Neural cell (in vitro differentiated cells): ENCODE results near the gene CCDC82. TPM values are rescaled to one million over a fixed set of nuclear protein-coding genes. Genes with fewer than 3 reads are reported as not detected.

Source experiments
- H2AFZ ChIP-seq: fragments of 200-600, 300-800 bp; sonication (generic), shearing (Covaris generic); 2 replicates; pipeline ENCODE4 v1.6.0; 2014; ENCODE audit warnings: low read depth, mild to moderate bottlenecking, antibody characterized with exemption, low read length, moderate library complexity
- H3F3A ChIP-seq: fragments of 200-600 bp; shearing (Covaris generic); 2 replicates; pipeline ENCODE4 v1.6.1; 2016; ENCODE audit warnings: mild to moderate bottlenecking, moderate library complexity, mixed read lengths, antibody characterized with exemption, low read length; ENCODE audit not compliant: insufficient read depth, poor library complexity, severe bottlenecking
- H3K27ac ChIP-seq: fragments of 200-600, 300-800 bp; sonication (generic), shearing (Covaris generic); 2 replicates; pipeline ENCODE4 v1.5.1; 2014; ENCODE audit warnings: mild to moderate bottlenecking, low read length, moderate library complexity
- H3K27me3 ChIP-seq: fragments of 300-800, 200-600 bp; sonication (generic), shearing (Covaris generic); 2 replicates; pipeline ENCODE4 v1.6.0; 2014; ENCODE audit warnings: mild to moderate bottlenecking, low read depth, low read length, moderate library complexity; ENCODE audit not compliant: insufficient read depth
- H3K36me3 ChIP-seq: fragments of 300-800, 200-600 bp; sonication (generic), shearing (Covaris generic); 2 replicates; pipeline ENCODE4 v1.5.1; 2014; ENCODE audit warnings: mild to moderate bottlenecking, antibody characterized with exemption, low read length, moderate library complexity; ENCODE audit not compliant: insufficient read depth
- H3K4me2 ChIP-seq: fragments of 300-800, 200-600 bp; sonication (generic), shearing (Covaris generic); 2 replicates; pipeline ENCODE4 v1.6.0; 2014; ENCODE audit warnings: mild to moderate bottlenecking, low read length
- H3K4me3 ChIP-seq: fragments of 300-800, 200-600 bp; sonication (generic), shearing (Covaris generic); 2 replicates; pipeline ENCODE4 v1.5.1; 2014; ENCODE audit warnings: mild to moderate bottlenecking, low read length, moderate library complexity
- H3K79me2 ChIP-seq: fragments of 200-600 bp; shearing (Covaris generic); replicated peaks from 2 replicates; pipeline ENCODE4 v1.6.0; 2014; ENCODE audit warnings: mild to moderate bottlenecking, low read length, moderate library complexity; ENCODE audit not compliant: insufficient read depth
- H3K9ac ChIP-seq: fragments of 300-800, 200-600 bp; sonication (generic), shearing (Covaris generic); 2 replicates; pipeline ENCODE4 v1.6.1; 2016; ENCODE audit warnings: mild to moderate bottlenecking, low read length, mixed read lengths
- H3K9me2 ChIP-seq: fragments of 200-600 bp; shearing (Covaris generic); 2 replicates; pipeline ENCODE4 v1.6.1; 2016; ENCODE audit warnings: mild to moderate bottlenecking, low read length, mixed read lengths; ENCODE audit not compliant: insufficient read depth
- H3K9me3 ChIP-seq: fragments of 200-600, 300-800 bp; sonication (generic), shearing (Covaris generic); 2 replicates; pipeline ENCODE4 v1.6.1; 2016; ENCODE audit warnings: mild to moderate bottlenecking, mixed run types, low read length, moderate library complexity, mixed read lengths
- H4K20me1 ChIP-seq: fragments of 200-600 bp; shearing (Covaris generic); 2 replicates; pipeline ENCODE4 v1.6.1; 2016; ENCODE audit warnings: mild to moderate bottlenecking, mixed run types; ENCODE audit not compliant: insufficient read depth
- CTCF ChIP-seq: fragments of 450-650 bp; IDR thresholded peaks from 2 replicates; pipeline ENCODE4 v1.5.1; 2014; ENCODE audit warnings: antibody characterized with exemption, mild to moderate bottlenecking, moderate library complexity; ENCODE audit not compliant: poor library complexity, severe bottlenecking
- EP300 ChIP-seq: fragments of 450-650 bp; conservative IDR thresholded peaks from 2 replicates; pipeline ENCODE4 v1.6.1; 2014; ENCODE audit warnings: antibody characterized with exemption, mild to moderate bottlenecking, moderate library complexity; ENCODE audit not compliant: poor library complexity, severe bottlenecking
- EZH2 ChIP-seq: fragments of 200-600, 300-800 bp; shearing (Covaris generic), sonication (generic); IDR thresholded peaks from 2 replicates; pipeline ENCODE4 v1.6.1; 2014; ENCODE audit warnings: antibody characterized with exemption, low read length, borderline replicate concordance, mild to moderate bottlenecking; ENCODE audit not compliant: insufficient read depth, poor library complexity, severe bottlenecking
- MXI1 ChIP-seq: fragments of 450-650 bp; conservative IDR thresholded peaks from 2 replicates; pipeline ENCODE4 v1.6.1; 2014; ENCODE audit warnings: antibody characterized with exemption, mild to moderate bottlenecking; ENCODE audit not compliant: poor library complexity, severe bottlenecking
- POLR2AphosphoS5 ChIP-seq: IDR thresholded peaks from 2 replicates; pipeline ENCODE4 v1.6.1; 2012
- RAD21 ChIP-seq: fragments of 450-650 bp; conservative IDR thresholded peaks from 2 replicates; pipeline ENCODE4 v1.6.1; 2014; ENCODE audit warnings: antibody characterized with exemption, mild to moderate bottlenecking, moderate library complexity
- REST ChIP-seq: IDR thresholded peaks from 2 replicates; pipeline ENCODE4 v1.6.1; 2012; ENCODE audit warnings: borderline replicate concordance
- SMC3 ChIP-seq: fragments of 450-650 bp; conservative IDR thresholded peaks from 2 replicates; pipeline ENCODE4 v1.6.1; 2014; ENCODE audit warnings: antibody characterized with exemption, mild to moderate bottlenecking, moderate library complexity; ENCODE audit not compliant: poor library complexity
- TAF1 ChIP-seq: IDR thresholded peaks from 2 replicates; pipeline ENCODE4 v1.6.1; 2012; ENCODE audit warnings: low read depth
- polyA plus RNA-seq: library from polyadenylated mRNA; depleted of rRNA; stranded (reverse); fragments of >200 nt; gene quantifications from 2 replicates; pipeline ENCODE4 v1.2.3, GENCODE V29; 2014

Gene CCDC82
- polyA plus RNA-seq, 1 donor from 2014 or later = 238 TPM

GRCh38 chr11:96366024-96366423, 23.7 kb downstream of the CCDC82 start:
- no peak overlapping the region for H3K9ac ChIP-seq
- no peaks in the 10 kb centered on the region for H3K9me3 ChIP-seq
- no peaks in the 10 kb centered on the region for H3K79me2 ChIP-seq
- H3K27ac ChIP-seq = no peak overlapping the region
- H3K27me3 ChIP-seq = no peaks in the 10 kb centered on the region
- H3F3A ChIP-seq = no peaks in the 10 kb centered on the region
- H3K36me3 ChIP-seq = peaks cover 13% of the 10 kb centered on the region
- H4K20me1 ChIP-seq = no peaks in the 10 kb centered on the region
- H3K4me3 ChIP-seq = no peak overlapping the region
- no peak overlapping the region for H3K4me2 ChIP-seq
- no peaks in the 10 kb centered on the region for H3K9me2 ChIP-seq
- H2AFZ ChIP-seq = no peak overlapping the region
- TF ChIP-seq SMC3 = no peak
- TF ChIP-seq MXI1 = no peak
- TF ChIP-seq CTCF = no peak
- TF ChIP-seq POLR2AphosphoS5 = no peak
- TF ChIP-seq EP300 = no peak
- TF ChIP-seq TAF1 = no peak
- no peak for TF ChIP-seq REST
- TF ChIP-seq RAD21 = no peak
- TF ChIP-seq EZH2 = no peak

DNA sequence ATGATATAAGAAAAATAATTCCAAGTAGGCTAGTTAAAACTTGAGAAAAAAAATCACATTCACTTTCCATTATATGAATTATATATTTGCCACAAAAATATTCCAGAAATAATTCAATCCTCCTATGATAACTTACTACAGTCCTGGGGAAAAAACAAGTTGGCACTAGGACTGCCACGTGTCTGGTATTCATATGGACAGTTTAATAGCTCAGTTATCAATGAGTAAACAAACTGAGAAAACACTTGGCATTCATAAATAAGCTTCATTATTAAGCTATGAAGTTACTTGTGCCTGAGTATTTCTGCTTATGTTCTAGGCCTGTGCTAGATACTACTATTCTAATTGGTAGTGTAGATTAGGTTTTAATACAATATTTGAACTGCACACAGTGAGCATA, 24.2 kb downstream of the CCDC82 start:
- Histone ChIP-seq H3K27ac (no peak overlapping the region), H3K9me2 (no peaks in the 10 kb centered on the region), H4K20me1 (no peaks in the 10 kb centered on the region), H2AFZ (no peak overlapping the region), H3K27me3 (no peaks in the 10 kb centered on the region), H3K79me2 (no peaks in the 10 kb centered on the region), H3K36me3 (peaks cover 13% of the 10 kb centered on the region), H3K9ac (no peak overlapping the region), H3K4me2 (no peak overlapping the region), H3K4me3 (no peak overlapping the region), H3F3A (no peaks in the 10 kb centered on the region), H3K9me3 (no peaks in the 10 kb centered on the region)
- TF ChIP-seq EP300 (no peak), TAF1 (no peak), SMC3 (no peak), CTCF (no peak), REST (no peak), POLR2AphosphoS5 (no peak)
